Activated CD4-positive, alpha-beta T cell treated with anti-CD3 and anti-CD28 coated beads, Interleukin-2, Interleukin-6, amounts not matched to agents 100 ng/mL and 50 ng/mL, durations not matched to agents 16 hours and 8 hours (primary cell): ENCODE data around the gene PTOV1.

Experiments used
- DNase-seq: peaks from one replicate; pipeline ENCODE4 v3.0.0-alpha.2; 2020

PTOV1 gene

GRCh38 chr19:49845414-49845813 is 5.5 kb upstream of the PTOV1 start:
- DNase-seq = no peak

DNA sequence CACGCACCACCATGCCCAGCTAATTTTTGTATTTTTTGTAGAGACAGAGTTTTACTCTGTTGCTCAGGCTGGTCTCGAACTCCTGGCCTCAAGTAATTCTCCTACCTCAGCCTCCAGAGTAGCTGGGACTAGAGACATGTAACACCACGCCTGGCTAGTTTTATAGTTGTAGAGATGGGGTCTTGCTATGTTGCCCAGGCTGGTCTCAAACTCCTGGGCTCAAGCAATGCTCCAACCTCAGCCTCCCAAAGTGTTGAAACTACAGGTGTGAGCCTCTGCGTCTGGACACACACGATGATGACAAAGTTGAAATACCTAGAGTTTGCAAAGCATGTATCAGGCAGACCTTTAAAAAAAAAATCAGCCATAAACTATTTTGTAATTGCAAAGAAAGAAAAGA is 4.6 kb upstream of the PTOV1 start:
- DNase-seq = no peak

- peak; percentile 61 for DNase-seq
Measured at GRCh38 chr19:49847731-49848696, 2.9 kb upstream of the PTOV1 start.

GRCh38 chr19:49848938-49849337 is 2.0 kb upstream of the PTOV1 start:
- peak; percentile 55 for DNase-seq

GRCh38 chr19:49849433-49850220 is 1.3 kb upstream of the PTOV1 start:
- no peak for DNase-seq

- DNase-seq = no peak
Measured at GRCh38 chr19:49850221-49850486, 805 bp upstream of the PTOV1 start.

DNA sequence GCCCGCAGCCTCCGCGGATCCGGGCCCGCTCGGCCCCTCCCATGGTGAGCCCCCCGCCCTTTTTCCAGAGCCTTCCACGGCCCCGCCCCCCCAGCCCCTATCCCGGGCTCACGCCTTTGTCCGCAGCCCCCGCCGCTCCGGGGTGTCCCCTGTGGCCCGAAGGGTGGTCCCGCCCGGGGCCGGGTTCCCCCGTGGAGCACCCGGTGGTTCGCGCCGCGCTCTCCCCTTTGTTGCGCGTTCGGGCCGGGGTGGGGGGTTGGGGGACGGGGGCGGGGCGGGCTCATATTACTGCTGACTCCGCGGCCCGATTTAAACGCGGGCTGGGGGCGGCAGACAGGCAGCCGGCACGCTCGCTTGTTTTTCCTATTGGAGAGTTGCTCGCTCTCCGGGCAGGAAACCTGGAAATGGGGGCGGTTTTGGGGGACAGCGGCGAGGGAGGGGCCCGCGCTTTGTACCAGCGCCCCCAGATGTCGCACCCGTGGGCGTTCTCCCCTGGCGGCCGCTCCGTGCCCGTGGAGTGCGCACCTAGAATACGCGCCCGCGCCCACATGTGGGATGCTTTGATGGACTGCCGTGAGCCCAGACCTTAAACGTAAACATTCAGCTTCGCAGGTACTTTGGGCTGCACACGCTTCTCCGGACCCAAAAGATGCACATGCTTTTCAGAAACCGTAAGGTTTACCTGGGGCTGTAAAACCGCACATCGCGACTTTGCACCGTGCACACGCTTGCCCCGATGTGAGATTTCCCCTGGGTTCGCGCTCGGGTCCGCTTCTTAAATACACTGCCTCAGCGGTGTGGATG is 699 bp downstream of the PTOV1 start:
- DNase-seq = no peak

DNA sequence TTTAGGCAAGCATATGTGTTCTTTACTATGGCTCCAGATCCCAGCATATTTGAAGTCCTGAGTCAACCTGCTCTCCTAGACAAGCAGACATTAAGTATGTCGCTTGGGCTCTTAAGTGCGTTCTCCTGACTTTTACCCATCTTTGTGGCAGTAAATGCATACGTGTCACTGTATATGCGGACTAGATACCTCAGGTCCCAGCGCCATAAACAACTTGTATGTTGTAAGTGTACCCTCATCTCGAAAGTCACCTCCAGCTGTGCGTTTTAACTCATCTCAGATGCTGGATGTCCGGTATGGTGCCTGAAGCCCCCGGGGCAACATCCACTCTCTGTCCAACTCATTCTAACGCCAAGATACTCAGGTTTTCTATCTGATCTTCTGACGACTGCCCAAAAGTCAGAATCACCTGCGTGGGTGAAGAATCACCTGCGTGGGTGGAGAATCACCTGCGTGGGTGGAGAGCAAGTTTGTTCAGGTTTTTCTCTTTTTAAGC is 1.7 kb downstream of the PTOV1 start:
- DNase-seq = no peak

DNA sequence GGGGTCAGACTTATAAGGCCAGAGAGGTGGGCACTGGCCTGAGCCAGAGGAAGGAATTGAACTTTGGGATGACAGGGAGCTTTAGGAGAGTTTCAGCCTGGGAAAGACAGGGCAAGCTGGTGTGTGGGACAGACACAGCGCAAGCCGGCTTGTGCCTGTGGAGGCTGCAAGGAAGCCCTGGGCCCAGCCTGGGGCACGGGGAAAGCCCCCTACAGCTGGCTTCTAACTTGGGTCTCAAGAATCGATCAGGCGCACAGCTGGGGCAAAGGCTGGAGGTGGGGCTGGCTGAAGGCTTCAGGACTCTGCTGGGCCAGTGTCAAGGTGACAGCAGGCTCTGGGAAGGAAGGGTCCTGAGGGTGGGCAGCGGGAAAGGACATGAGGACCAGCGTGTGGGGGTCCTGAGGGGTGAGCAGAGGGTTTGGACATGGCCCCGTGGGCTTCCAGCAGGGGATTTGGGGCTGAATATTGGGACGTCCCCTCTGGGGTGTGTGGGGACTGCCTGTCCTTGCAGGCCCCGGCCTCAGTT is 3.0 kb downstream of the PTOV1 start:
- no peak for DNase-seq

GRCh38 chr19:49854378-49855263 is 3.7 kb downstream of the PTOV1 start:
- no peak for DNase-seq

- DNase-seq = no peak
Measured at GRCh38 chr19:49855277-49855675, 4.3 kb downstream of the PTOV1 start.

DNA sequence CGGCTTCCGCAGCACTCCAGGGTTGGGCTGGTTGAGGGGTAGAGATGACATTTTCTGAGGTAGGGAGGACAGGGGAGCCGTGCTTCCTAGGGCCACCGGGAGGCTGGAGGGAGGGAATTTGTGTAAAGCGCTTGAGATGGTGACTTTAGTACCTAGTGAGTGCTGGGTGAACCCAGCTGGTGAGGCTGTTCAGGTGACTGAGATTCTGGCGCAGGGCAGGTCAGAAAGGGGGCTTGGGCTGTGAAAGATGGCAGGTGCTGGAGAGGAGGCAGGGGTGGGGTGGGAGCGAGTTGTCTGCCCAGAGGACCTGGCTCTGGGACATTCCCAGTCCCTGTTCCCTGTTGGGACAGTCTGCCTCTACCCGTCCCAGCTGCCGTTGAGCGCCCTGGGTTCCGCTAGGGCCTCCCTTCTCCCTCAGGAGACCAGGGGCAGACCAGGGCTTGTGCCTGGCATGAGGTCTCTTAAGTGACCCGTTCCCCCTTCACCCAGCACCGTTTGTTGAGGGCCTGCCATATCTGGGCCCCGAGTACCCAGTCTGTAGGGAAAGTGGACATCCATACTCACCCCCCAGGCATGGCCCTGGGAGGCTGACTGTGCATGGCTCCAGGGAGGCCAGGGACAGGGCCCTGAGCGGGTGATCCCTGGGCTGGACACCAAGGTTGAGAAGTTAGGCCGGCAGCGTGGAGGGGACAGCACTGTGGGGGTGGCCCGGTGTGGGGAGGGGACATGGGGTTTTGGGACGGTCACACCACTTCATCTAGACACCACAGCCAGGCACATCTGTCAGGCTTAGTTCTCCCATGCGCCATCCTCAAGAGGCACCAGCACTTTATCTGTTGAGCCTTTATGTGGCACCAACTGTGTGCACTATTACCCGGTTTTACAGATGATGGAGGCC is 5.0 kb downstream of the PTOV1 start:
- DNase-seq = no peak

DNA sequence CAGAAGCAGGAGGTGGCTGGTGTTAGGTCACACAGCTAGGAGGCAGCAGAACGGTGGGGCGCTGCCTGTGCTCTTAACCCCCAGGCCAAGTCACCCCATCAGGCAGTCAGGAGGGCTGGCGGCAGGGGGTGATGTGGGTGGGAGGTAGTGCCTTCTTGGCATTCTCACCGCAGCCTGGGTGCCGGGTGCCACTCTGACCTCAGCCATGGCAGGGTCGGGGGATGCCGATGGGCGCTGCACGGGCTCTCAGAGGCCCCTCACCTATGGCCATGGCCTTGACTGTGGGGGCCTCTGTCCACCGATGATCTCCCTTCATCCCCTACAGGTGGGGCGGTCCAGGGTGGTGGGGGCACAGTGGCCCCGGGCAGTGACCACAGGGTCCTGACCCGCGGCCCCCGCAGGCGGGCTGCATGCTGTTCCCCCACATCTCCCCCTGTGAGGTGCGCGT is 5.6 kb downstream of the PTOV1 start:
- DNase-seq = no peak

DNA sequence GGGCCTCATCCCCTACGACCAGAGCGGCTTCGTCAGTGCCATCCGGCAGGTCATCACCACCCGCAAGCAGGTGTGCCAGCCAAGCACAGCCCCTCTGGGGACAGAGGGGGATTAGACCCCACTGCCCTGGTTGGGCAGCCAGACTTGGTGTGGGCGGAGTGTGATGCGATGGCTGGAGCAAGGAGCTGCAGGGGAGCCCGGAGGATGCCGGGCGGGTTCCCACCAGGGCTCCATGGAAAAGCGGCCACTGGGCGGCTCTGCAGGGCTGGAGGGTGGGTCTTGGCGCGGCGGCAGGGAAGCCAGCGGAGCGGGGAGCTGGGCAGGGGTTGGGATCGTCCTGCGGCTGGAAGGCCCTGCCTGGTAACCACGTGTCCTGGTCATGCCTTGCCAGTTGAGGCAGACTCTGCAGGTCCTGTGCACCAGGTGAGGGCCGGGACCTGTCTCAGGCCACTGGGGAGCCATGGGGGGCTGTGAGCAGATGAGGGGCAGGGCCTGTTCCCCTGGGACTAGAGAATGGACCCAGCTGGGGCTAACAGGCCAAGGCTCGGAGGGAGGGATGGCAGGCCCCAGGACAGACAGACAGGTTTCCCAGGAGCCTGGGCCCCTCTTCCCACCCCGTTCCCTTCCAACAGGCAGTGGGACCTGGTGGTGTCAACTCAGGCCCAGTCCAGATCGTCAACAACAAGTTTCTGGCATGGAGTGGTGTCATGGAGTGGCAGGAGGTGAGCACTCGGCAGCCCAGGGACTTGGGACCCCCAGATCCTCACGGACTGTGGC is 6.3 kb downstream of the PTOV1 start:
- DNase-seq = no peak

- DNase-seq = no peak
Measured at GRCh38 chr19:49857838-49858087, 6.8 kb downstream of the PTOV1 start.

- no peak for DNase-seq
Measured at GRCh38 chr19:49858088-49858985, 7.4 kb downstream of the PTOV1 start.

DNA sequence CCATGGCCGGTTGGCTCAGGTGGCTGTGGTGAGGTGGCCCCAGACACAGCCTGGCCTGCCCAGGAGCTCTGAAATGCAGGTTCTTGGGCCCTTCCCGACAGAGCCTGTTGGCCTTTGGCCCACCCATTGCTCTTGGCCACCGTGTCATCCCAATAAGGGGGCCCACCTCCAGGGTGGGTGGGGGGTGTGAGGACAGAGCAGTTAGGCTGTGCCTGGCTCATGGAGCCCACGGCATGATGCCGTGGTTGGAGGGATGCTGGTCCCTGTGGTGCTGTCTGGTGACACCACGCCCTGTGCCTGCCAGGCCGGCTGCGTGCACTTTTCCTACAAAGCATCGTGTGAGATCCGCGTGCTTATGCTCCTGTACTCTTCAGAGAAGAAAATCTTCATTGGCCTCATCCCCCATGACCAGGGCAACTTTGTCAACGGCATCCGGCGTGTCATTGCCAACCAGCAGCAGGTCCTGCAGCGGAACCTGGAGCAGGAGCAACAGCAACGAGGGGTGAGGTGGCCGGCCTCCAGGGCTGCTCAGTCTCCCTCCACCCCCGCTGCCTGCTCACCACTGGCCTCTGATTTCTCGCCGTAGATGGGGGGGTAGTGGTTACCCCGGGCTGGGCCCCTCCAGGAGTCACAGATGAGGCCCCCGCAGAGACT is 8.8 kb downstream of the PTOV1 start:
- no peak for DNase-seq

GRCh38 chr19:49860336-49861102 is 9.6 kb downstream of the PTOV1 start:
- DNase-seq = no peak
